Mesendoderm (in vitro differentiated cells): Measurements from ENCODE around the gene TP63.
"Not testable (repeated sequence)": the region's sequence is repeated elsewhere in the genome, so short reads cannot be mapped to it uniquely, and the experiment has no call there.

Experiments
- DNase-seq: peaks from one replicate; pipeline ENCODE4 v3.0.0; 2013
- H2AK5ac ChIP-seq: 2 replicates; pipeline ENCODE4 v1.6.1; 2013; ENCODE audit warnings: low read length, inconsistent platforms
- H2BK120ac ChIP-seq: 2 replicates; pipeline ENCODE4 v1.6.1; 2013; ENCODE audit warnings: low read depth, mild to moderate bottlenecking, low read length, moderate library complexity, mixed read lengths
- H2BK15ac ChIP-seq: replicated peaks from 2 replicates; pipeline ENCODE4 v1.6.1; 2013; ENCODE audit warnings: low read depth, mild to moderate bottlenecking, moderate library complexity
- H2BK5ac ChIP-seq: 2 replicates; pipeline ENCODE4 v1.6.1; 2013; ENCODE audit warnings: low read length, inconsistent platforms
- H3K18ac ChIP-seq: 2 replicates; pipeline ENCODE4 v1.6.1; 2013; ENCODE audit warnings: mild to moderate bottlenecking, low read length, mixed read lengths
- H3K23ac ChIP-seq: one replicate; pipeline ENCODE4 v1.6.1; 2013; ENCODE audit warnings: low read length
- H3K27ac ChIP-seq: 2 replicates; pipeline ENCODE4 v1.5.1; 2013; ENCODE audit warnings: low read depth, mild to moderate bottlenecking, inconsistent platforms, low read length, moderate library complexity
- H3K27me3 ChIP-seq: 2 replicates; pipeline ENCODE4 v1.6.1; 2013; ENCODE audit warnings: low read length, control low read depth, mild to moderate bottlenecking, inconsistent platforms; ENCODE audit not compliant: insufficient read depth, poor library complexity
- H3K36me3 ChIP-seq: 2 replicates; pipeline ENCODE4 v1.6.1; 2013; ENCODE audit warnings: low read length, inconsistent platforms; ENCODE audit not compliant: control insufficient read depth, insufficient read depth
- H3K4ac ChIP-seq: one replicate; pipeline ENCODE4 v1.6.1; 2013; ENCODE audit warnings: low read depth, mild to moderate bottlenecking, low read length, moderate library complexity
- H3K4me1 ChIP-seq: 2 replicates; pipeline ENCODE4 v1.6.1; 2013; ENCODE audit warnings: low read depth, low read length, inconsistent platforms; ENCODE audit not compliant: control insufficient read depth
- H3K4me2 ChIP-seq: 2 replicates; pipeline ENCODE4 v1.6.1; 2013; ENCODE audit warnings: low read length
- H3K4me3 ChIP-seq: 2 replicates; pipeline ENCODE4 v1.5.1; 2013; ENCODE audit warnings: mild to moderate bottlenecking, low read length
- H3K56ac ChIP-seq: one replicate; pipeline ENCODE4 v1.6.1; 2013; ENCODE audit warnings: low read length
- H3K79me1 ChIP-seq: 2 replicates; pipeline ENCODE4 v1.6.1; 2013; ENCODE audit warnings: low read length, inconsistent platforms
- H3K79me2 ChIP-seq: 2 replicates; pipeline ENCODE4 v1.6.1; 2013; ENCODE audit warnings: mild to moderate bottlenecking, low read length; ENCODE audit not compliant: control insufficient read depth, insufficient read depth
- H3K9ac ChIP-seq: 2 replicates; pipeline ENCODE4 v1.6.1; 2013; ENCODE audit warnings: low read length, inconsistent platforms
- H4K5ac ChIP-seq: one replicate; pipeline ENCODE4 v1.6.1; 2013; ENCODE audit warnings: low read length
- H4K8ac ChIP-seq: one replicate; pipeline ENCODE4 v1.6.1; 2013; ENCODE audit warnings: low read depth, mild to moderate bottlenecking, control low read depth, low read length, moderate library complexity
- WGBS: extraction: QIAGEN DNeasy Blood & Tissue Kit; methylation state at CpG from one replicate; pipeline ENCODE4 v1.1.7; 2013; ENCODE audit warnings: low lambda C conversion rate, missing lambda C conversion rate; ENCODE audit not compliant: insufficient coverage; ENCODE audit errors: extremely low coverage; 5-methylcytosine and 5-hydroxymethylcytosine counted together

TP63 gene

GRCh38 chr3:189744235-189744634, 113.0 kb downstream of the TP63 start:
- H2BK15ac ChIP-seq, result no peak overlapping the region
- DNase-seq, result no peak
- H4K8ac ChIP-seq, result no peak overlapping the region
- no peak overlapping the region for H3K56ac ChIP-seq
- no peak overlapping the region for H3K27ac ChIP-seq
- H3K27me3 ChIP-seq, result no peaks in the 10 kb centered on the region
- H2BK5ac ChIP-seq, result no peak overlapping the region
- H3K23ac ChIP-seq, result no peak overlapping the region
- no peak overlapping the region for H3K4me2 ChIP-seq
- H3K18ac ChIP-seq, result no peak overlapping the region
- no peak overlapping the region for H2BK120ac ChIP-seq
- H3K4ac ChIP-seq, result no peak overlapping the region
- no peak overlapping the region for H3K4me3 ChIP-seq
- no CpG with 5 or more reads among the region's 5 CpGs for WGBS
- H3K9ac ChIP-seq, result no peak overlapping the region
- no peaks in the 10 kb centered on the region for H3K4me1 ChIP-seq
- H3K79me1 ChIP-seq, result no peaks in the 10 kb centered on the region
- no peaks in the 10 kb centered on the region for H3K36me3 ChIP-seq
- H2AK5ac ChIP-seq, result no peak overlapping the region
- H3K79me2 ChIP-seq, result no peaks in the 10 kb centered on the region
- H4K5ac ChIP-seq, result no peak overlapping the region

GRCh38 chr3:189745622-189746021, 114.4 kb downstream of the TP63 start:
- Histone ChIP-seq H3K79me2 (no peaks in the 10 kb centered on the region), H3K27ac (no peak overlapping the region), H3K79me1 (no peaks in the 10 kb centered on the region), H3K4me1 (no peaks in the 10 kb centered on the region), H4K8ac (no peak overlapping the region), H3K4me3 (no peak overlapping the region), H4K5ac (no peak overlapping the region), H3K27me3 (no peaks in the 10 kb centered on the region), H3K23ac (no peak overlapping the region), H3K4me2 (no peak overlapping the region), H3K9ac (no peak overlapping the region), H2AK5ac (no peak overlapping the region), H2BK15ac (no peak overlapping the region), H2BK5ac (no peak overlapping the region), H2BK120ac (no peak overlapping the region), H3K56ac (no peak overlapping the region), H3K4ac (no peak overlapping the region), H3K36me3 (no peaks in the 10 kb centered on the region), H3K18ac (no peak overlapping the region)
- DNase-seq, result no peak
- no CpG with 5 or more reads among the region's 1 CpG for WGBS

GRCh38 chr3:189748046-189748445, 116.9 kb downstream of the TP63 start:
- DNase-seq, result no peak
- Histone ChIP-seq H3K4ac (no peak overlapping the region), H3K27me3 (no peaks in the 10 kb centered on the region), H2BK15ac (no peak overlapping the region), H3K18ac (no peak overlapping the region), H2BK5ac (no peak overlapping the region), H3K4me3 (no peak overlapping the region), H3K79me2 (no peaks in the 10 kb centered on the region), H2BK120ac (no peak overlapping the region), H3K4me2 (no peak overlapping the region), H3K4me1 (no peaks in the 10 kb centered on the region), H4K8ac (no peak overlapping the region), H4K5ac (no peak overlapping the region), H3K23ac (no peak overlapping the region), H3K27ac (no peak overlapping the region), H3K36me3 (no peaks in the 10 kb centered on the region), H3K56ac (no peak overlapping the region), H3K79me1 (no peaks in the 10 kb centered on the region), H3K9ac (no peak overlapping the region), H2AK5ac (no peak overlapping the region)
- no CpG with 5 or more reads among the region's 2 CpGs for WGBS

- H2BK5ac ChIP-seq, DNase-seq, H3K18ac ChIP-seq, H4K8ac ChIP-seq, H3K4ac ChIP-seq, H3K4me3 ChIP-seq, H3K23ac ChIP-seq, H3K79me2 ChIP-seq, H3K79me1 ChIP-seq, H3K56ac ChIP-seq, H4K5ac ChIP-seq, H3K9ac ChIP-seq, H3K4me2 ChIP-seq, H2AK5ac ChIP-seq, H2BK120ac ChIP-seq, H3K4me1 ChIP-seq, H3K27me3 ChIP-seq, H3K36me3 ChIP-seq, H2BK15ac ChIP-seq, H3K27ac ChIP-seq: not testable (repeated sequence)
- WGBS, result no CpG with 5 or more reads among the region's 4 CpGs
Measured at GRCh38 chr3:189750972-189751371, 119.8 kb downstream of the TP63 start.

GRCh38 chr3:189754356-189754755, 123.2 kb downstream of the TP63 start:
- H3K56ac ChIP-seq, result no peak overlapping the region
- WGBS, result no CpG with 5 or more reads among the region's 2 CpGs
- no peak overlapping the region for H2BK120ac ChIP-seq
- H3K79me2 ChIP-seq, result no peaks in the 10 kb centered on the region
- no peaks in the 10 kb centered on the region for H3K36me3 ChIP-seq
- no peak overlapping the region for H3K4me2 ChIP-seq
- no peak overlapping the region for H2BK5ac ChIP-seq
- H3K4ac ChIP-seq, result no peak overlapping the region
- H4K8ac ChIP-seq, result no peak overlapping the region
- no peak overlapping the region for H3K27ac ChIP-seq
- H2BK15ac ChIP-seq, result no peak overlapping the region
- no peak overlapping the region for H2AK5ac ChIP-seq
- no peak overlapping the region for H3K18ac ChIP-seq
- no peak for DNase-seq
- H3K4me1 ChIP-seq, result no peaks in the 10 kb centered on the region
- H3K9ac ChIP-seq, result no peak overlapping the region
- no peak overlapping the region for H4K5ac ChIP-seq
- H3K27me3 ChIP-seq, result no peaks in the 10 kb centered on the region
- H3K23ac ChIP-seq, result no peak overlapping the region
- no peaks in the 10 kb centered on the region for H3K79me1 ChIP-seq
- H3K4me3 ChIP-seq, result no peak overlapping the region

GRCh38 chr3:189756582-189757078, 125.4 kb downstream of the TP63 start:
- Histone ChIP-seq H3K4me3 (no peak overlapping the region), H3K4me1 (no peaks in the 10 kb centered on the region), H3K9ac (no peak overlapping the region), H2BK15ac (no peak overlapping the region), H3K27ac (no peak overlapping the region), H3K18ac (no peak overlapping the region), H4K5ac (no peak overlapping the region), H3K4ac (no peak overlapping the region), H3K36me3 (no peaks in the 10 kb centered on the region), H3K4me2 (no peak overlapping the region), H2AK5ac (no peak overlapping the region), H3K27me3 (no peaks in the 10 kb centered on the region), H3K23ac (no peak overlapping the region), H3K79me2 (no peaks in the 10 kb centered on the region), H2BK120ac (no peak overlapping the region), H3K79me1 (no peaks in the 10 kb centered on the region), H3K56ac (no peak overlapping the region), H4K8ac (no peak overlapping the region), H2BK5ac (no peak overlapping the region)
- DNase-seq, result peak; percentile 78
